H9 (cell line): ENCODE data around the gene ALG14. TPM values are rescaled to one million over a fixed set of nuclear protein-coding genes. Genes with fewer than 3 reads are reported as not detected.

Source experiments
- DNase-seq: peaks from one replicate; pipeline ENCODE4 v3.0.0-alpha.2; 2017
- H2AFZ ChIP-seq: one replicate; pipeline ENCODE4 v1.6.1; 2013; ENCODE audit warnings: mild to moderate bottlenecking, low read length, control low read depth, moderate library complexity
- H2AK5ac ChIP-seq: 2 replicates; pipeline ENCODE4 v1.6.1; 2013; ENCODE audit warnings: low read length, control low read depth, mixed read lengths; ENCODE audit not compliant: insufficient read length
- H2BK120ac ChIP-seq: one replicate; pipeline ENCODE4 v1.6.1; 2013; ENCODE audit warnings: low read depth, mild to moderate bottlenecking, low read length, control low read depth, inconsistent platforms; ENCODE audit not compliant: poor library complexity, severe bottlenecking
- H2BK12ac ChIP-seq: 2 replicates; pipeline ENCODE4 v1.6.1; 2013; ENCODE audit warnings: low read length, control low read depth, mixed read lengths, low read depth; ENCODE audit not compliant: insufficient read length
- H2BK15ac ChIP-seq: 2 replicates; pipeline ENCODE4 v1.6.1; 2013; ENCODE audit warnings: low read depth, low read length, control low read depth
- H2BK20ac ChIP-seq: one replicate; pipeline ENCODE4 v1.6.1; 2013; ENCODE audit warnings: low read depth, mild to moderate bottlenecking, low read length, control low read depth, inconsistent platforms; ENCODE audit not compliant: poor library complexity, severe bottlenecking
- H2BK5ac ChIP-seq: 2 replicates; pipeline ENCODE4 v1.6.1; 2013; ENCODE audit warnings: low read length, control low read depth, mixed read lengths; ENCODE audit not compliant: insufficient read length
- H3K14ac ChIP-seq: 2 replicates; pipeline ENCODE4 v1.6.1; 2013; ENCODE audit warnings: low read length, control low read depth; ENCODE audit not compliant: insufficient read depth
- H3K18ac ChIP-seq: 2 replicates; pipeline ENCODE4 v1.6.1; 2013; ENCODE audit warnings: low read depth, mild to moderate bottlenecking, mixed read lengths, low read length, control low read depth; ENCODE audit not compliant: insufficient read length
- H3K23ac ChIP-seq: 2 replicates; pipeline ENCODE4 v1.6.1; 2013; ENCODE audit warnings: low read length, control low read depth, mixed read lengths, low read depth; ENCODE audit not compliant: insufficient read length
- H3K23me2 ChIP-seq: 2 replicates; pipeline ENCODE4 v1.6.1; 2013; ENCODE audit warnings: low read depth, mild to moderate bottlenecking, mixed read lengths, low read length, control low read depth; ENCODE audit not compliant: insufficient read length, poor library complexity, severe bottlenecking
- H3K27ac ChIP-seq: 2 replicates; pipeline ENCODE4 v1.5.1; 2013; ENCODE audit warnings: low read length, control low read depth, mixed read lengths, low read depth; ENCODE audit not compliant: insufficient read length
- H3K27me3 ChIP-seq: 2 replicates; pipeline ENCODE4 v1.6.1; 2013; ENCODE audit warnings: low read length, control low read depth, inconsistent platforms; ENCODE audit not compliant: insufficient read depth
- H3K4ac ChIP-seq: 2 replicates; pipeline ENCODE4 v1.6.1; 2013; ENCODE audit warnings: low read depth, mild to moderate bottlenecking, control low read depth, inconsistent platforms, low read length, moderate library complexity
- H3K4me1 ChIP-seq: 2 replicates; pipeline ENCODE4 v1.6.1; 2013; ENCODE audit warnings: low read length, control low read depth, inconsistent platforms; ENCODE audit not compliant: insufficient read depth
- H3K4me2 ChIP-seq: 2 replicates; pipeline ENCODE4 v1.6.1; 2013; ENCODE audit warnings: low read length, control low read depth, mixed read lengths; ENCODE audit not compliant: insufficient read length, insufficient read depth
- H3K56ac ChIP-seq: 2 replicates; pipeline ENCODE4 v1.6.1; 2013; ENCODE audit warnings: low read depth, mild to moderate bottlenecking, mixed read lengths, low read length, control low read depth; ENCODE audit not compliant: insufficient read length
- H3K79me1 ChIP-seq: 2 replicates; pipeline ENCODE4 v1.6.1; 2013; ENCODE audit warnings: low read depth, mild to moderate bottlenecking, moderate library complexity, low read length, control low read depth, inconsistent platforms; ENCODE audit not compliant: insufficient read depth, poor library complexity, severe bottlenecking
- H3K79me2 ChIP-seq: 2 replicates; pipeline ENCODE4 v1.6.1; 2013; ENCODE audit warnings: low read length, control low read depth, inconsistent platforms; ENCODE audit not compliant: insufficient read depth
- H3K9ac ChIP-seq: 2 replicates; pipeline ENCODE4 v1.6.1; 2013; ENCODE audit warnings: low read length, control low read depth, mixed read lengths; ENCODE audit not compliant: insufficient read length; ENCODE audit errors: extremely low read depth
- H3K9me3 ChIP-seq: one replicate; pipeline ENCODE4 v1.6.1; 2013; ENCODE audit warnings: low read depth, low read length, inconsistent platforms; ENCODE audit not compliant: control insufficient read depth
- H3T11ph ChIP-seq: one replicate; pipeline ENCODE4 v1.6.1; 2013; ENCODE audit warnings: mild to moderate bottlenecking, low read length, control low read depth, inconsistent platforms
- H4K20me1 ChIP-seq: one replicate; pipeline ENCODE4 v1.6.1; 2013; ENCODE audit not compliant: control insufficient read depth, insufficient read length, insufficient read depth
- H4K5ac ChIP-seq: 2 replicates; pipeline ENCODE4 v1.6.1; 2013; ENCODE audit warnings: low read depth, mild to moderate bottlenecking, mixed read lengths, low read length, control low read depth; ENCODE audit not compliant: insufficient read length
- H4K8ac ChIP-seq: replicated peaks from 2 replicates; pipeline ENCODE4 v1.6.1; 2013; ENCODE audit warnings: low read length, control low read depth, mixed read lengths, low read depth; ENCODE audit not compliant: insufficient read length
- H4K91ac ChIP-seq: 2 replicates; pipeline ENCODE4 v1.6.1; 2013; ENCODE audit warnings: low read depth, mild to moderate bottlenecking, moderate library complexity, mixed read lengths, low read length, control low read depth; ENCODE audit not compliant: insufficient read length
- H3K27ac Mint-ChIP-seq, 3 experiments: 2 replicates in 2 of 3; 3 replicates in 1 of 3; pipeline ENCODE4 v1.8.0; 2020 to 2021; ENCODE audit warnings: mixed read lengths in 3 of 3, mild to moderate bottlenecking in 1 of 3, moderate library complexity in 1 of 3
- H3K27me3 Mint-ChIP-seq: 2 replicates; pipeline ENCODE4 v1.8.0; 2021; ENCODE audit warnings: low read depth, mild to moderate bottlenecking, moderate library complexity, mixed read lengths
- H3K36me3 Mint-ChIP-seq, 3 experiments: 2 replicates in 2 of 3; 3 replicates in 1 of 3; pipeline ENCODE4 v1.8.0; 2020 to 2021; ENCODE audit warnings: low read depth in 3 of 3, mixed read lengths in 3 of 3; ENCODE audit not compliant: insufficient read depth in 1 of 3
- H3K4me1 Mint-ChIP-seq, 2 experiments: 2 replicates each; pipeline ENCODE4 v1.8.0; 2020; ENCODE audit warnings: mixed read lengths in 2 of 2
- H3K4me3 Mint-ChIP-seq, 2 experiments: 2 replicates in 1 of 2; 3 replicates in 1 of 2; pipeline ENCODE4 v1.8.0; 2020 to 2021; ENCODE audit warnings: mild to moderate bottlenecking in 2 of 2, mixed read lengths in 2 of 2, moderate library complexity in 1 of 2
- H3K9me3 Mint-ChIP-seq, 2 experiments: 2 replicates in 1 of 2; 3 replicates in 1 of 2; pipeline ENCODE4 v1.8.0; 2020; ENCODE audit warnings: mild to moderate bottlenecking in 2 of 2, mixed read lengths in 2 of 2, moderate library complexity in 1 of 2
- CTCF ChIP-seq: fragments of 200-600 bp; sonication (generic); conservative IDR thresholded peaks from 3 replicates; pipeline ENCODE4 v1.8.0; 2021; ENCODE audit warnings: antibody characterized with exemption, mild to moderate bottlenecking
- WGBS: extraction: QIAGEN DNeasy Blood & Tissue Kit; methylation state at CpG from one replicate; pipeline ENCODE4 v1.1.7; 2013; ENCODE audit warnings: missing lambda C conversion rate, low lambda C conversion rate, mixed read lengths; ENCODE audit not compliant: insufficient read length; ENCODE audit errors: extremely low coverage; 5-methylcytosine and 5-hydroxymethylcytosine counted together
- total RNA-seq: library from RNA; stranded (reverse); gene quantifications from 2 replicates; pipeline ENCODE4 v1.2.1, GENCODE V29; 2021

The ALG14 gene
- total RNA-seq, 1 experiment from 2014 or later: 2.5 TPM

DNA sequence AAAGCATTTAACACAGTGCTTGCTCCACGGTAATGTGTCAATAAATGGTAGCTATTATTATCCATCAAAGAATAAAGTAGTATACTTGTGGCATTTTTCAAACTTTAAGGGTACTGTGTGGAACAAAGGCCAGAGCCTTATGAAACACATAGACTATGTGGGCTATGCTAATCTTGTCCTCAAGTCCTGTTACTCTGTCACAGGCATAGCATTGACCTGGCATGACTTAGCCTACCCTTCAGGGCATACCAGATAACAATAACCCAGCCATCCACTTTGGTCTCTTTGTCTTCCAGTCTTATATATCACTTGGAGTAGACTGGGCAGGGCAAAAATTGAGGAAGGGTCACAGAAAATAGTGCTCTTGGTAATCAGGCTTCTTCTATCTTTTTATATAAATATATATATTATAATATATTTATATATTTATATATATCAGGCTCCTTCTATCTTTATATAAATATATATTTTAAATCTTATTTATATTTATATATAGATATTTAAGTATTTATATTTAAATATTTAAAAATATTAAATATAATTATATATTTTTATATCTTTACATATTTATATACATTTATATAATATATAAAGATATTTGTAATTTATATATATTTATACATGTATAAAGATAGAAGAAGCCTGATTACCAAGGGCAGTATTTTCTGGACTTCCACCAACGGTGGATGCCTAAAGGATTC, 79.7 kb downstream of the ALG14 start:
- no peaks in the 10 kb centered on the region for H3K9me3 Mint-ChIP-seq
- Histone ChIP-seq H2BK20ac (no peak overlapping the region), H2AFZ (no peak overlapping the region), H3K4me1 (no peaks in the 10 kb centered on the region), H3K14ac (no peak overlapping the region), H2AK5ac (no peak overlapping the region), H3K56ac (no peak overlapping the region), H2BK12ac (no peak overlapping the region), H4K8ac (no peak overlapping the region), H3K4ac (no peak overlapping the region), H2BK120ac (no peak overlapping the region), H4K20me1 (no peaks in the 10 kb centered on the region), H2BK15ac (no peak overlapping the region), H3K18ac (no peak overlapping the region), H3K23me2 (no peaks in the 10 kb centered on the region), H3K9me3 (no peaks in the 10 kb centered on the region), H3K79me1 (no peaks in the 10 kb centered on the region), H2BK5ac (no peak overlapping the region), H3T11ph (no peak overlapping the region), H3K23ac (no peak overlapping the region), H4K91ac (no peak overlapping the region), H3K27me3 (no peaks in the 10 kb centered on the region), H3K9ac (no peak overlapping the region), H3K4me2 (no peak overlapping the region), H3K79me2 (no peaks in the 10 kb centered on the region), H3K27ac (no peak overlapping the region), H4K5ac (no peak overlapping the region)
- no peaks in the 10 kb centered on the region for H3K36me3 Mint-ChIP-seq
- no peak for TF ChIP-seq CTCF
- no peaks in the 10 kb centered on the region for H3K27me3 Mint-ChIP-seq
- H3K4me1 Mint-ChIP-seq: peaks cover 5 to 7% of the 10 kb centered on the region in 2 experiments
- no peak overlapping the region for H3K27ac Mint-ChIP-seq
- no peak overlapping the region for H3K4me3 Mint-ChIP-seq
- WGBS: no CpG with 5 or more reads among the region's 2 CpGs
- DNase-seq: no peak
